ENCODE results near the gene SLC24A1. TPM values are rescaled to one million over a fixed set of nuclear protein-coding genes. Genes with fewer than 3 reads are reported as not detected.
A peak's percentile ranks its signal among the peaks of the same experiment; 100 is the strongest.
"Not testable (repeated sequence)": the region's sequence is repeated elsewhere in the genome, so short reads cannot be mapped to it uniquely, and the experiment has no call there.

The SLC24A1 gene
- total and polyA plus RNA-seq, 2 experiments from 2014 or later: 4.9 to 7.2 TPM

DNA sequence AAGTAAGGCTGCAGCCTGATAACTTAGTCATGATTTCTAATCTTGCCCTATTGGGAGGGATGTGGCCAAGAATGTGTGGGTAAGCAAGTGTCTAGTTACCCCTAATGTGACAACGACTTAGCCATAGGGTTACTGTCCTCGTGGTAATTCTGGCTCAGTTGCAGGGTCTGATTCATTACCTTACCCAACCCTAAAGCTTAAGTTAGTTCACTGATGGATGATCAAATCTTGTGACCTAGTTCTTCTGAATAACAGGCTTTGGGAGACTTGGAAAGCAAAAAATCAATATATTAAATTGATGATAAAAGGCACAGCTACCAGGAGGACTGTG, 9.2 kb upstream of the SLC24A1 start:
- in situ Hi-C loops (cut with MboI): no loop called here
- peak overlapping the region; percentile 92 for H3K4me2 ChIP-seq (ENCODE audit: unreplicated experiment)
- peaks cover 40% of the 10 kb centered on the region for H3K79me2 ChIP-seq (ENCODE audit: insufficient read depth)
- peak overlapping the region; percentile 96 for H3K9ac ChIP-seq
- H3F3A ChIP-seq (ENCODE audit: insufficient read depth): 0 out of 2 replicates have a peak, but pooled peaks cover 10% of the 10 kb centered on the region
- peak overlapping the region; percentile 96; the same call in 1 of the 2 replicates for H2AFZ ChIP-seq
- TF ChIP-seq EZH2phosphoT487 (IDR thresholded peaks at IDR 0.05; ENCODE audit: insufficient read depth, low read depth): no peak
- TF ChIP-seq EZH2 (IDR thresholded peaks at IDR 0.05; ENCODE audit: insufficient read depth, poor library complexity, severe bottlenecking): no peak
- H3K9me3 ChIP-seq (ENCODE audit: low read depth): no peaks in the 10 kb centered on the region
- no peaks in the 10 kb centered on the region for H3K27me3 ChIP-seq (replicated peaks; ENCODE audit: insufficient read depth)
- H3K4me3 ChIP-seq: no peak overlapping the region
- DNase-seq: peak; percentile 61
- peak overlapping the region; percentile 94 for H3K27ac ChIP-seq
- H3K4me1 ChIP-seq (ENCODE audit: insufficient read depth): peaks cover 39% of the 10 kb centered on the region
- H3K36me3 ChIP-seq (ENCODE audit: low read depth): no peaks in the 10 kb centered on the region
- H3K9me2 ChIP-seq (ENCODE audit: insufficient read depth): no peaks in the 10 kb centered on the region
- no peaks in the 10 kb centered on the region for H4K20me1 ChIP-seq (ENCODE audit: insufficient read depth)
- 37% methylated on average over 2 of the region's 2 CpGs for WGBS, 2 experiments (ENCODE audit: low coverage in 1 of 2, low lambda C conversion rate in 2 of 2, missing lambda C conversion rate in 2 of 2)

DNA sequence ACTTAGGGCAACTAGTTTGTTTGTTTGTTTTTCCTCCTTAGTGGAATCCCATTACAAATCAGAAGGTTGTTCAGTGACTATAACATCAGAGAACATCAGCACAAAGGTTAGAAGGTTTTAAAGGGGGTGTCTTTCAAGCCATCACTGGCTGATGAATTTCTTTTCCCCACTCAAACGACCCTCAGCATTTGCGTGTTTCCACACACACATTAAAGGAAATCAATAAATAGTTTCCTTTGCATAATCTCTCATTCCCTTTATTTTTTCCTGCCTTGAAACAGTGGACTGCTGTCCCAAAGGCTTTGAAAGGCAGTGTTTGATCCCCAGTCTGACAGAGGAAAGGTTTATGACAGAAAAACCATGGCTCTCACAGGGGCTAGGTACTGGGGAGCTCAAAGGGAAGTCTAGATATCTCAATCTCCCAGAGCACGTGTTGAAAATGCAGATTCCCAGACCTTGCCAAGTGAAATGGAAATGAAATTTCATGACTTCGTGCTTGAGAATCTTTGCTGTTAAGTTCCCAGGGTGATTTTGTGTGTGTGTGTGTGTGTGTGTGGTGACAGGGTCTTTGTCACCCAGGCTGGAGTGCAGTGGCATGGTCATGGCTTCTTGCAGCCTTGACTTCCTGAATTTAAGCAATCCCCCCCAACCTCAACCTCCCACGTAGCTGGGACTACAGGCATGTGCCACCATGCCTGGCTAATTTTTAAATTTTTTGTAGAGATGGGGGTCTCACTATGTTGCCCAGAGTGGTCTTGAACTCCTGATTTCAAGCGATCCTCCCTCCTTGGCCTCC, 8.6 kb upstream of the SLC24A1 start:
- H3K27ac ChIP-seq: peak overlapping the region; percentile 94

DNA sequence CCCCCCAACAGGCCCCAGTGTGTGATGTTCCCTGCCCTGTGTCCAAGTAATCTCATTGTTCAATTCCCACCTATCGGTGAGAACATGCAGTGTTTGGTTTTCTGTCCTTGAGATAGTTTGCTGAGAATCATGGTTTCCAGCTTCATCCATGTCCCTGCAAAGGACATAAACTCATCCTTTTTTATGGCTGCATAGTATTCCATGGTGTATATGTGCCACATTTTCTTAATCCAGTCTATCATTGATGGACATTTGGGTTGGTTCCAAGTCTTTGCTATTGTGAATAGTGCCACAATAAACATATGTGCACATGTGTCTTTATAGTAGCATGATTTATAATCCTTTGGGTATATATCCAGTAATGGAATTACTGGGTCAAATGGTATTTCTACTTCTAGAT, 5.9 kb upstream of the SLC24A1 start:
- H3K79me2 ChIP-seq (ENCODE audit: insufficient read depth); H3K4me2 ChIP-seq (ENCODE audit: unreplicated experiment); H2AFZ ChIP-seq; H3K9ac ChIP-seq; DNase-seq; H3K9me3 ChIP-seq (ENCODE audit: low read depth); H3K4me3 ChIP-seq; H3K9me2 ChIP-seq (ENCODE audit: insufficient read depth); H3K36me3 ChIP-seq (ENCODE audit: low read depth); in situ Hi-C loops (cut with MboI); H3K27ac ChIP-seq; H4K20me1 ChIP-seq (ENCODE audit: insufficient read depth); H3K27me3 ChIP-seq (replicated peaks; ENCODE audit: insufficient read depth): not testable (repeated sequence)
- Histone ChIP-seq H3K4me1 (ENCODE audit: insufficient read depth) (peaks cover 14% of the 10 kb centered on the region), H3F3A (ENCODE audit: insufficient read depth) (0 out of 2 replicates have a peak, but pooled peaks cover 10% of the 10 kb centered on the region)
- 92 to 100% methylated on average over 1 of the region's 1 CpG for WGBS, 2 experiments (ENCODE audit: low coverage in 1 of 2, low lambda C conversion rate in 2 of 2, missing lambda C conversion rate in 2 of 2)

More for the DNA sequence above, 8.6 kb upstream of the SLC24A1 start:
- no peak overlapping the region for H3K4me3 ChIP-seq
- no peaks in the 10 kb centered on the region for H4K20me1 ChIP-seq (ENCODE audit: insufficient read depth)
- H3K4me1 ChIP-seq (ENCODE audit: insufficient read depth): peaks cover 34% of the 10 kb centered on the region
- 0 out of 2 replicates have a peak, but pooled peaks cover 10% of the 10 kb centered on the region for H3F3A ChIP-seq (ENCODE audit: insufficient read depth)
- TF ChIP-seq EZH2 (IDR thresholded peaks at IDR 0.05; ENCODE audit: insufficient read depth, poor library complexity, severe bottlenecking): no peak
- no peak for TF ChIP-seq EZH2phosphoT487 (IDR thresholded peaks at IDR 0.05; ENCODE audit: insufficient read depth, low read depth)
- peak overlapping the region; percentile 96; the same call in 1 of the 2 replicates for H2AFZ ChIP-seq
- H3K9me2 ChIP-seq (ENCODE audit: insufficient read depth): no peaks in the 10 kb centered on the region
- no peaks in the 10 kb centered on the region for H3K36me3 ChIP-seq (ENCODE audit: low read depth)
- in situ Hi-C loops (cut with MboI): no loop called here
- H3K4me2 ChIP-seq (ENCODE audit: unreplicated experiment): no peak overlapping the region
- whole genome bisulfite sequencing, 2 experiments (ENCODE audit: low coverage in 1 of 2, low lambda C conversion rate in 2 of 2, missing lambda C conversion rate in 2 of 2): 88 to 91% methylated on average over 6 of the region's 6 CpGs
- peak overlapping the region; percentile 13; the same call in 1 of the 2 replicates for H3K9ac ChIP-seq
- H3K79me2 ChIP-seq (ENCODE audit: insufficient read depth): peaks cover 35% of the 10 kb centered on the region
- H3K9me3 ChIP-seq (ENCODE audit: low read depth): no peaks in the 10 kb centered on the region
- DNase-seq: no peak
- H3K27me3 ChIP-seq (replicated peaks; ENCODE audit: insufficient read depth): no peaks in the 10 kb centered on the region

DNA sequence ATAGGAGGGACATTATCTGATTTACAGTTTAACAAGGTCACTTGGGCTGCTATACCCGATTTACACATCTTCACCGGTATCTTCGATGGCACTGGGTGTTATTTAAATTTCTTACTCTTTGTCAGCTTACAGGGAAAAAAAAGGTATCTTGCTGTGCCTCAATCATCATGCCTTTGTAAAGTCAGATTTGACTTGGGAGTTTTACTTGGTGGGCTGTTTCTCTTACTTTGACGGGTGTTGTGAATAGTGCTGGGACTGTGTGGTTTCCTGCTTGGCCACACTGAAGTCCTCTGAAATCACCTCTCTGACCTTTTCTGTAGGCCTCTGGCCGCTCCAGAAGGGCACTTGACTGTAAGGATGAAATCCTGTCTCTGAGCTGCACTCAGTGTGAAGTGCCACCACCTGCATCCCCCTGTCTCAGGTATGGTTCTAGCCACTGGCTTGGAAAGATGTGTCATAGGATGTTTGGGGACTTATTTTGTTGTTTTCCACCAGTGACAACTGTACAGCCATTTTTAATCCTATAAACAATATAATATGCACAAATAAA, 3.1 kb upstream of the SLC24A1 start:
- H3K79me2 ChIP-seq (ENCODE audit: insufficient read depth): no peaks in the 10 kb centered on the region
- no peak overlapping the region for H3K9ac ChIP-seq
- no peaks in the 10 kb centered on the region for H3K36me3 ChIP-seq (ENCODE audit: low read depth)
- in situ Hi-C loops (cut with MboI): no loop called here
- no peak overlapping the region for H2AFZ ChIP-seq
- no peak overlapping the region for H3K4me2 ChIP-seq (ENCODE audit: unreplicated experiment)
- H3K27ac ChIP-seq: no peak overlapping the region
- no peaks in the 10 kb centered on the region for H3K27me3 ChIP-seq (replicated peaks; ENCODE audit: insufficient read depth)
- no peak overlapping the region for H3K4me3 ChIP-seq
- no peaks in the 10 kb centered on the region for H3K9me2 ChIP-seq (ENCODE audit: insufficient read depth)
- H3F3A ChIP-seq (ENCODE audit: insufficient read depth): no peaks in the 10 kb centered on the region
- no peaks in the 10 kb centered on the region for H4K20me1 ChIP-seq (ENCODE audit: insufficient read depth)
- TF ChIP-seq EZH2phosphoT487 (IDR thresholded peaks at IDR 0.05; ENCODE audit: insufficient read depth, low read depth) (no peak), EZH2 (IDR thresholded peaks at IDR 0.05; ENCODE audit: insufficient read depth, poor library complexity, severe bottlenecking) (no peak)
- H3K9me3 ChIP-seq (ENCODE audit: low read depth): no peaks in the 10 kb centered on the region
- no peak for DNase-seq
- WGBS, 2 experiments (ENCODE audit: low coverage in 1 of 2, low lambda C conversion rate in 2 of 2, missing lambda C conversion rate in 2 of 2): 69 to 78% methylated on average over 5 of the region's 5 CpGs
- no peaks in the 10 kb centered on the region for H3K4me1 ChIP-seq (ENCODE audit: insufficient read depth)

All from GM23248 (cell line).